ENCODE data around the gene UBE2G1. TPM values are rescaled to one million over a fixed set of nuclear protein-coding genes. Genes with fewer than 3 reads are reported as not detected.

Gene UBE2G1
- total and polyA plus RNA-seq, 9 of the 15 experiments (the other 6 are each of a cell fraction or from before 2014, with no cell fraction given): 10.1 to 65.9 (median 29.7) TPM

GRCh38 chr17:4263282-4264215, 102.9 kb downstream of the UBE2G1 start, which contains the start of gene ANKFY1 (continued):
- TF ChIP-seq MXI1 (IDR thresholded peaks at IDR 0.05; ENCODE audit: low read depth, low read length) (0 out of 2 replicates have a peak, but pooled peaks have one; percentile 17), CTCF (IDR thresholded peaks at IDR 0.05 in 2 of 3, conservative IDR thresholded peaks at IDR 0.05 in 1 of 3; ENCODE audit: insufficient read depth in 2 of 3, low read depth in 1 of 3, low read length in 3 of 3) (peak in 2 of 3 experiments; percentile 25 to 48; a peak in 4 of 6 replicates), CAMTA2 (CRISPR knock-in tag; conservative IDR thresholded peaks at IDR 0.05) (no peak), THRAP3 (IDR thresholded peaks at IDR 0.05; ENCODE audit: borderline replicate concordance) (no peak), MAFK (IDR thresholded peaks at IDR 0.05; ENCODE audit: low read length) (no peak), PHF8 (IDR thresholded peaks at IDR 0.05; ENCODE audit: borderline replicate concordance, low read length) (peak; percentile 79; the same call in 1 of the 2 replicates), HCFC1 (IDR thresholded peaks at IDR 0.05; ENCODE audit: low read depth, low read length) (peak; percentile 29; the same call in 1 of the 2 replicates), ZNF407 (IDR thresholded peaks at IDR 0.05; ENCODE audit: low read depth) (no peak), SREBF2 (CRISPR knock-in tag; IDR thresholded peaks at IDR 0.05) (no peak), CBFB (CRISPR knock-in tag; IDR thresholded peaks at IDR 0.05) (no peak), POLR3G (IDR thresholded peaks at IDR 0.05; ENCODE audit: extremely low read depth, insufficient read length, insufficient replicate concordance) (no peak), MAFF (IDR thresholded peaks at IDR 0.05; ENCODE audit: low read length) (peak; percentile 74; the same call in 1 of the 2 replicates), MEF2A (IDR thresholded peaks at IDR 0.05; ENCODE audit: control insufficient read depth, low read depth, low read length) (no peak), MAX (CRISPR knock-in tag; IDR thresholded peaks at IDR 0.05) (no peak), ELF1 (tag; IDR thresholded peaks at IDR 0.05) (peak; percentile 39; the same call in 1 of the 2 replicates), ZNF324 (CRISPR knock-in tag; IDR thresholded peaks at IDR 0.05) (no peak)

Data from K562 (cell line).